ENCODE results near the gene CCN2.
"Not testable (repeated sequence)": the region's sequence is repeated elsewhere in the genome, so short reads cannot be mapped to it uniquely, and the experiment has no call there.

Gene CCN2

GRCh38 chr6:131908787-131909186, 42.4 kb downstream of the CCN2 start:
- not testable (repeated sequence) for DNase-seq

- DNase-seq = not testable (repeated sequence)
Measured at GRCh38 chr6:131903734-131904133, 47.4 kb downstream of the CCN2 start.

GRCh38 chr6:131901326-131901873, 49.8 kb downstream of the CCN2 start:
- DNase-seq = not testable (repeated sequence)

- no peak for DNase-seq
Measured at GRCh38 chr6:131900231-131900630, 50.9 kb downstream of the CCN2 start.

- DNase-seq = no peak
Measured at GRCh38 chr6:131898718-131899117, 52.5 kb downstream of the CCN2 start.
